Medulla oblongata (tissue), 1 donor: Measurements from ENCODE around the gene RANGAP1.

Experiments
- DNase-seq: peaks from one replicate; pipeline ENCODE4 v3.0.0-alpha.2; 2015; ENCODE audit errors: extremely low spot score

RANGAP1 gene

DNA sequence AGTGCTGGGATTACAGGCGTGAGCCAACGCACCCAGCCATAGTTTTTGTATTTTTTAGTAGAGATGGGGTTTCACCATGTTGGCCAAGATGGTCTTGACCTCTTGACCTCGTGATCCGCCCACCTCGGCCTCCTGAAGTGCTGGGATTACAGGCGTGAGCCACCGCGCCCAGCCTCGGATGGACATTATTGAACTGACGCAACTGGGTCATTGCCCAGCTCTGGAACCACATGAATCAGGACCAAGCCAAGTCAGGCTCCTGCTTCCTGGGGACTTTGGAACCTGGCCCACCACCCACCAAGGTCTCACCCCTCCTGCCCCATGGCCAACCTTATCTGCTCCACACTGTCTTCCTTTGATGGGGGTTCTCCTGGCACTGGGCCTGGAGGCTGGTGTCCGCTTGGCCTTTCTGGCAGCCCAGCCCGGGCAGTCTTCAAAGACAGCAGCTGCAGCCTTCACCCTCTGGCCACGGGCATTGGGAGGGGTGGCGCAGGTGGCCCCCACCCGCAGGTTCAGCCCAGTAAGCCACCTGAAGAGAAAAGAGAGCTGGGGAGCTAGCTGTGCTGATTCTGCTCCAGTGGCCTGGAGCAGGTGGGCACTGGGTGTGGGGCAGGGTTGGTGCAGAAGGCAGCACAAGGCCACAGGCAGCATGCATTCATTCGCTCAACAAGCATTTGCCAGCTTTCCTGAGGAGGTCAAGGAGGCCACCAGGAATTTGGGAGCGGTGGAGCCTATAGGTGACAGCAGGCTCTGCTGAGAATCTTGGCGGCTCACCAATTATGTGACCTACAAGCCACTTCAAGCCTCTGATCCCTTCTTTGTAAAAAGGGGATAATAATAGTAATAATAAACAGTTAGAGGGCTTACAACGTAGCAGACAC, 50.9 kb downstream of the RANGAP1 start:
- no peak for DNase-seq

DNA sequence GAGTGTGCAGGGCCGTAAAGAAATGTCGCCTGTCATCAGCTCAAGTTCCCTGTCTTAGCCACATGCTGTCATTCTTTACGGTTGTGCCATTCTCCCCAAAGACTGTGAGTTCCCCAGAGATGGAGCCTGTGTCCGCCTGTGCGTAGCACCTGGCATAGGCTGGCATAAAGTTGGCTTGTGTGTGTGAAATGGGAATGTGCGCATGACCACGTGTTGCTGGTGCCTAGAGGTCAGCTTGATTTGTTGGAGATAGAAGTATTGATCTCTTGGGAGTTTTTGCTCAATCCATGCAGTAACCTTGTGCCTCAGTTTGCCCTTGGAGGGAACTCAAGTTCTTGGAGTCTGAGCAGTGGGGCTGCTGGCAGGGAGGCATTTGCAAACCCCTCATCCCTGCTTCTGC, 54.6 kb downstream of the RANGAP1 start:
- DNase-seq = no peak

DNA sequence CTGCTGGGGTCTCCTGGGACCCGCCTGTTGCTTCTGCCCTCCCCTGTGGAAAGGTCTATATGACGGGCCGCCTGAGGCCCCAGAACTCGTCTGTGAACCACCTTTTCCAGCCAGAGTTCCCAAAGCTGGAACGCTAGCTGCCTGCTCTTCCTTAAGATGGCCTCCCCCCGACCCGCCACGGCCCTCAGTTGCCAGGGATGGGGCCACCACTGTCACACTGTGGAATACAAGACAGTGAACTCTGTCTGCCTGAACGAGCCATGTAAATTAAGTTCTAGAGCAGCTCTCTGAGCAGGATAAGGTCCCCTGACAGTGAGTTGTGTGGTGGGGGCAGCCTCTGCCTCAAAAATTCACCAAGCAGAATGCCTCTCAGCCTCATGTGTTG, 55.6 kb downstream of the RANGAP1 start:
- DNase-seq = no peak

DNA sequence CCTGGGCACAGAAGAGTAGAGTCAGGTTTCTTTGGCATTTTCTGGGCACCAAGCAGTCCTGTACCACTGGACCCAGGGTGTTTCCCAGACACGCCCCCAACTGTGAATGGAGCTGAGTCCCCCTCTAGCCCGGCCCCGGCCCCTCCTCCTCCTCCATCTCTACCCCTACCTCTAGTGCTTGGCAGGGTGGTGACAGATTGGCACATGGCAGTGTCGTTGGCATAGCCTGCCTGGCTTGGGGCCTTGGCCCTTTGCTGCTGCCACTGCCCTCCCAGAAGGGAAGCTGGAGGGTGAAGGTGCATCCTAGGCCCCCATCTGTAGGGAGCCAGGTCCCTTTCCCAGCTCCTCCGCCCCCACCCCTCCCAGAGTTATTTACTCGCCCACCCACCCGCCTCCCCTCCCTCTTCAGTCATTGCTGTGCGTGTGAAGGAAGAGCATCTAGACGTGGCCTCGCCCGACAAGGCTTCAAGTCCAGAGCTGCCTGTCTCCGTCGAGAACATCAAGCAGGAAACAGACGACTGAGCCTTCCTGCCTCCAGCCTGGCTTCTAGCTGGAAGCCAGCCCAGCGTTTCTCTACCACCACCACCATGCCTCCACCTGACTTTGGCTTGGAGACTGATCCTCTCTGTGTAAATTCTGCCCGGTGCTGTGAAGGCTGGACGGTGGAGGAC, 56.1 kb downstream of the RANGAP1 start:
- DNase-seq = no peak

DNA sequence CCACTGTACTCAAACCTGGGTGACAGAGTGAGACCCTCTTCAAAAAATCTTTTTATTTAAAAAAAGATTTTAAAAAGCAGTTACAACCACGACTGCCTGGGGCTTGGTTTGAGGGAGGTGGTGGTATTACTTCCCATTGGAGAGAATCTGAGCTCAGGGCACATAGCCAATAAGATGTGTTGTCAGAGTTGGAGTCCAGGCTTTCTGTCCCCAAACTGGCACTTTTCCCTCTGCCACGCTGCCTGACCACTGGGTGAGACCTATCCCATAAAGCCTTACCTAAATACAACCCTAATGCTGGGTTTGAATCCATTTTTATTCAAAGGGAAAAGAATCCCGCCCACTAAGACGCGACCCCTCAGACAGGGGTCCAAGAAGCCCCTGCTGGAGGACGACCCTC, 56.8 kb downstream of the RANGAP1 start:
- no peak for DNase-seq

DNA sequence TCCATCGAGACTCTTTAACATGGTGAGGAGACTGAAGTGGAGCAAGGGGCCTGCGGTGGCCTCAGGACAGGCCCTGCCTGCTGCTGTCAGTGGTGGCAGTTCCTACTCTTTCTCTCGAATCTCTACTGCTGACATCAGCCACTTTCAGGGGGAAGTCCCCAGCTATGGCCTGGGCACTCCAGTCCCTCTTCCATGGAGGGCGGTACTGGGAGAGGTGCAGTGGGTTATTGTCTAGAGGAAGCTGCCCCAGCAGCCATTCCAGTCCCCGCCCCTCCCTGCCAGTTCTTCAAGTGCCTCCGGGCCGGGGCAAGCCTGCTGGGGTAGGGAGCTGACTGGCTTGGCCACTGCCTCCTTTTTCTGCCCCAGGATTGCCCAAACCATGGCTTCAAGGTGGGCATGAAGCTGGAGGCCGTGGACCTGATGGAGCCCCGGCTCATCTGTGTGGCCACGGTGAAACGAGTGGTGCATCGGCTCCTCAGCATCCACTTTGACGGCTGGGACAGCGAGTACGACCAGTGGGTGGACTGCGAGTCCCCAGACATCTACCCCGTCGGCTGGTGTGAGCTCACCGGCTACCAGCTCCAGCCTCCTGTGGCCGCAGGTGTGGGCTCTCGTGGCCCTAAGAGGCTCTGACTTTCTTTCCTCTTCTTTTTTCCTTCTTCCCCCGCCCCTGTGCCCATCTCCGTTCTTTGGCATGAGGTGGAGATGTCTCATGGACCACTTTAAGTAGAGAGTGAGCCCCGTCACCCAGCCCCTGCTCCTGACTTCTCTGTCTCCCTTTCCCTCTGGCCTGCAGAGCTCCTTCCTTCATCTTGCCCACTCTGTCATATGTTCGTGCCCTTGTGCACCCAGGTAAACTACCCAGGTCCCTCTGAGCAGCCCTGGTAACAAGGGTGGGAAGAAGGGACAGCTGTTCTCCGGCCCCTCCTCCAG, 59.0 kb downstream of the RANGAP1 start:
- DNase-seq = peak; percentile 66

DNA sequence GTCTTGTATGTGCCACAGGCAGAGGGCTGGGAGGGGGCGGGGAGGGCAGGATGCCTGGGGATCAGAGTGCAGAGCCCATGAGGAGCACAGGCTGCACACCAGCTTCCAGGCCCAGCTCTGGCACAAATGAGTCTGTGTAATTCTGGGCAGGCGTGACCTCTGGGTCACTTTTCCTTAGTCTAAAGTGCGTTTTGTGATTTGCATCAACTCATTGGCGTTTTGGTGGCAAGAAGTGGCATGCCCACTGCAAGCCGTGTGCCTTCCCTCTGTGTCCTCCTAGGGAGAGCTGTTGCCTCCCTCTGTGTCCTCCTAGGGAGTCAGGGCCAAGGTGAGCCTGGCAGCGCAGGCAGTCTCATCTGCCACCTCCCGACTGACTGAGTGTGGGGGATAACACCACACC, 62.5 kb downstream of the RANGAP1 start:
- DNase-seq = no peak

DNA sequence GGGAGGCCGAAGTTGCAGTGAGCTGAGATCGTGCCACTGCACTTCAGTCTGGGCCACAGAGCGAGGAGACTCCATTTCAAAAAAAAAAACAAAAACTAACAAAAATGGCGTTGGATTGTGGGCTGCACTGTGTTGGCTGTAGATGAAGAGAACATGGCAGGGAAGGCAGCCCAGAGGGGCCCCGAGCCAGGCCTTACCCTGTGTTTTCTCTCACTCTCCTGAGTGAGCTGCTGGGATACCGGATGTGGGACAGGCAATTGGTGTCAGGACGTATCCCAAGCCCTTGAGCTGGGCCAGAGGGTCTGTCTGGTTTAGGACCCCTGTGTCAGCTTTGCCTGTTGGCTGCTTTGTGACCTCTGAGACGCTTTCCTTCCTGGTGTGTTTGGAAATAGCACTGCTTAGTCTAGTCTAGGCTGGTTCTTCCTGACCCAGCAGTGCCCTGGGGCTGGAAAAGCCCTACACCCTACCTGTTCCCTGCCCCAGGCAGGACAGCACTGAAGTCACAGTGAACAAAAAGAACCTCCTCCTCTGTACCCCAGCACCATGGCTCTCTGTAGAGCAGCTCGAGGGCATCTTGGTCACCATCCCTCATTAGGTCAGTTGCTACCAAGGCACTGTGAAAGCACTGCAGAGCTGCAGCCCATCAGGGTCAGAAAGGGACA, 63.0 kb downstream of the RANGAP1 start:
- no peak for DNase-seq

DNA sequence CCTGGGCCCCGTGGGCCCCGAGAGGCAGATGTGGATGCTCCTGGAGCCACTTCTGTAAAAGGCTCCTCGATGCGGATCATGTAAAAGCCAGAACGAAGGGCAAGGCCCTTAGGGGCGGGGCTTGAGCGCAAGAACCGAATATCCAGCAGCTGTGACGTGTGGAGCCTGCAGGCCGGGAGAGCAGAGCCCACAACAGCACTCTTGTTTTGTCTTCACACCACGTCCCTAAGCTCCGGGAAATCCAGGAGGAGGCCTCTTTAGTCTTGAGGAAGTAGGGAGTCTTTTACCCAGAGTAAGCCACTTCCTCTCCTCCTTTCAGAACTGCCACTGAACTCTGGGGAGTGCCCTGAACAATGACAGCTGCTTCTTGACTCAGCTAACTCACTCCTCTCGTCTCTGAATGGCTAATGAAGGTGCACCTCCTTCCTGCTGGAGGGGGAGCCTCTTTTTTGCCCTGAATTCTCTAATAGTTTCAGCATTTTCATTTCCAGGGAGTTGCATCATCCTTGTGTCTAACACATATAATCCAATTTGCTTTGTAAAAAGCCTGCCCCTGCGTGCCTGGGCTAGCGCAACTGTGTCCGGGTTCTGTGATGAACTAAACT, 68.3 kb downstream of the RANGAP1 start:
- DNase-seq = peak; percentile 76

DNA sequence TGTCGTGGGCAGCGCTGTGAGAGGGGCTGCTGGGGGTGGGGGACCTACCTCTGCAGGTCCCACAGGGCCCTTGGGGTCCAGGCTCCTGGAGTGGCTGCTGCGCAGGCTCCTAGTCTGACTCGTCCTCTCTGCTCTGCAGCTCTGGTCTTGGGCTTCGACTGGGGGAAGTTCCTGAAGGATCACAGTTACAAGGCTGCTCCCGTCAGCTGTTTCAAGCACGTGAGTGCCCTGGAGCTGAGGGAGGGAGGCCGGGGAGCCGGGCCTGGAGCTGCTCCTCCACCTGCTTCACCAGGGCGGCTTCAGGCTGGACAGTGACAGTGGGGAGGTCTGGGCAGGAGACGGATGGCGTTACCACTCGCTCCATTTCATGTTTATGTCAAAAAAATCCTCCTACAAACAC, 69.0 kb downstream of the RANGAP1 start:
- no peak for DNase-seq

DNA sequence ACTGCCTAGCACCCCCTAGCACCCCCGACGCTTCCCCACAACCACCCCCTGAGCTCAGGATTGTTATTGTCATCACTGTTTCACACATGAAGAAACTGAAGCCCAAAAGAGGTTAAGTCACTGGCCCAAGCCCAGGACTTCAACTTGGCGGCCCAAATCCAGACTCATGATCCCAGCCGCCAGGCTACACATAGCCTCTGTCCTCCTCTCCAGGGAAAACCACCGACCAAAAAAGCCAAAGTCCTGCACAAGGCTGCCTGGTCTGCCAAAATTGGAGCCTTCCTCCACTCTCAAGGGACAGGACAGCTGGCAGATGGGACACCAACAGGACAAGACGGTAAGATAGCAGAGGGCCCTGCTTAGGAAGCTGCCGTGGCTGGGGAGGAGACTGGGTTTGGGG, 70.1 kb downstream of the RANGAP1 start:
- DNase-seq = no peak

DNA sequence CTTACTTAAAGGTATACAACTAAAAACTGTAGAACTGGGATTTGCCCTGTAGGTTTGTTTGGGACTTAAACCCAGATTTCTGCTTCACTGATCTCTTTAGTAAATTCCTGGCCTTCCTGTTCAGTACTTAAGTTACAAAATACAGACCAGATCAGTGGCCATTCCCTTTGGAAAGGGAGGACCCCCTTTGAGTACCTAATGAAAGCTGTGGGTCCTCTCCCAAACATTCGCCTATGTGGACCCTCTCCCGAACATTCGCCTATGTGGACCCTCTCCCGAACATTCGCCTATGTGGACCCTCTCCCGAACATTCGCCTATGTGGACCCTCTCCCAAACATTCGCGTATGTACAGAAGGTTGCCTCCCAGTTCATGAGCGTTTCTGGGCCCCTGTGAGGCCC, 70.6 kb downstream of the RANGAP1 start:
- no peak for DNase-seq

DNA sequence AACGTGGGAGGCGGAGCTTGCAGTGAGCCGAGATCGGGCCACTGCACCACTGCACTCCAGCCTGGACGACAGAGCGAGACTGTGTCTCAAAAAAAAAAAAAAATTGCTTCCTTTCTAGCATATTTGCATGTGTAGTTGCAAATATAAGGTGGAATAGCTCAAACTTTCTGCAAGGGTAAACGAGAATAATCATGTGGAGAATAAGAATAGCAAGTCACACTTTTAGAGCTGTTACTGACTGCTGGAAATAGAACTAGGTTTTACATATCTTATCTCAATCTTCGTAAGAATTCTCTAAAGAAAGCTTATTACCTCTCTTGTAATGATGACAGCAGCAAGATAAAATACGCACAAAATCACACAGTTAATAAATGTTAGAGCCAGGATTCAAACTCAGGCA, 79.3 kb downstream of the RANGAP1 start:
- no peak for DNase-seq

DNA sequence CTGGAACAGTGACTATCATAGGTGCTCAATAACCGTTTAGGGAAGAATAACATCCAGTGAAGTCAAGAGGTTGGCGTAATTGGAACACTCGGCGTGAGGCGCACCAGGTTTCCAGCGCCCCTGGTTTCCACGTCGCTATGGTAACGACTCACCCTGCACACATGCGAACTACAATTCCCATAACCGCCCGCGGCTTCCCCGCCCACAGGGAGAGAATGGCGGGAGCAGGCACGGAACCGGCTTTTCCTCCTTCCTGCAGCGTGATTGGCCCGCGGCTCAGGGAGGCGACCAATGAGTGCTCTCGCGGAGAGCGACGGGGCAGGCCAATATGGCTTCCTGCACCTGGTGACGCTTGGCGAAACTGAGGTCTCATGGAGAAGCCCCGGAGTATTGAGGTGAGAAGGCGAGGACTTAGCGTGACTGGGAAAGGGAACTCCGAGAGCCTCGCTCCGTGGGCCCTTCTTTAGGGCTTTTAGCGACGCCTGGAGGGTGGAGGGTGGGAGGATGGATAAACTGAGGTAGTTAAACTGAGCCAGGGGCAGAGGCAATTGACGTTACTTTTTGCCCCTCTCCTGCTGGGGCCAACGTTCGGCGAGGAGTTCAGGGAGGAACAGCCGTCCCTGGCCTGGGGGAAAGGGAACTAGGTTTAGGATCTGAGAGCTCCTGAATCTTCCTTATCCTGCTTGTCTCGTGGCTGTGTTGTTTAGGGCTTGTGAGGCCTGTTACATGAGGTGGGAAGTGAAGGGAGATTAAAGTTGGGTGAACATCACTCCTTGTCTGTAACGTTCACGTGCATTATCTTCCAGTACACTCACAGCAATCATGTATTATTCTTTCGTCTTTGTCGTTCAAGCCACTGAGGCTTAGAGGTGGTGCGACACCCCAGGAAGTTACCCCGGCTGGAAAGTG, 80.7 kb downstream of the RANGAP1 start, which contains the start of gene L3MBTL2:
Gene L3MBTL2, plus strand, starts transcription at position 321 of the 909 bp plus-strand sequence. Its CDS starts 51 bp downstream, at position 372.
- peak; percentile 99 for DNase-seq

DNA sequence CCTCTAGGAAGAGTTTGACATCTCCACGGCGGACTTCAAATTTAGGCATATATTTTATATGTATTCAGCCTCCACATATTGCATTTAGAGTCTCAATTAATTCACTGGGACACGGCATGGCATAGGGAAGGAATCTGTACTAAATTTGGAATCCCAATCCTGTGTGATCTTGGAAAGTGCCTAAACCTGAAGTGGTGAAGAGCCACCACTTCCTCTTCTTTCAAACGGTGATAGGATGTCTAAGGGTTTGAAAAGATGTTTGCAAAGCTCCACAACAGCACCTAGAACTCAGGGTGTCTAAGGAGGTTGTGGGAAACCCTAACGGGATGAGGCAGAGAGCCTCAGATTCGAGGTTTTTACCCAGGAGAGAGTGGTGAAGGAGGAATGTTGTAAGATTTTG, 81.9 kb downstream of the RANGAP1 start:
- DNase-seq = no peak

DNA sequence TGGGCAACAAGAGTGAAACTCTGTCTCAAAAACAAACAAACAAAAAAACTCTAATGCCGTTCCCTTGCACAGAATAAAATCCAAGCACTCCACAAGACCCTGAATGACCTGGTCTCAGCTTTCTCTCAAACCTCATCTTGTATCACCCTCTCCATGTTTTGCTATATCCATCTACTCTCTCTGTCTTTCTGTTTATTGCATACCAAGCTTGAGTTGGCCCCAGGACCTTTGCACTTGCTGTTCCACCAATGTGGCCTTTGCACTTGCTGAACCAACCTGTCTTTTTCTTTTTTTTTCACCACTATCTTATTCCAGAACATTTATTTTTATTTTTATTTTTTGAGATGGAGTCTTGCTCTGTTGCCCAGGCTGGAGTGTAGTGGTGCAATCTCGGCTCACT, 82.9 kb downstream of the RANGAP1 start:
- DNase-seq = no peak

DNA sequence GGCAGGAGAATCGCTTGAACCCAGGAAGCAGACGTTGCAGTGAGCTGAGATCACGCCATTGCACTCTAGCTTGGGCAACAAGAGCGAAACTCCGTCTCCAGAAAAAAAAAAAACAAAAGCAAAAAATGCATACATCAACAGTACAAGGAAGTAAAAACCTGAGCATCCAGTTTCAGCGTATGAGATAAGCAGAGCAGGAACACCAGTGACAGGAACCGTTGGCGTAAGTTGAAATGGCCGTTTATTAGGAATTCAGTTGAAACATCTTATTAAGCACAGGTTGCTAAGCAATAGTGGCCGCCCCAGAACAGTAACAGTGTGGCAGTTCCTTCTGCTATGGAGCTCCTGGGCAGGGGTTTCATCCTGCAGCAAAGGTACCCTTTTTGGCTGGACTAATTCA, 84.8 kb downstream of the RANGAP1 start:
- DNase-seq = no peak

DNA sequence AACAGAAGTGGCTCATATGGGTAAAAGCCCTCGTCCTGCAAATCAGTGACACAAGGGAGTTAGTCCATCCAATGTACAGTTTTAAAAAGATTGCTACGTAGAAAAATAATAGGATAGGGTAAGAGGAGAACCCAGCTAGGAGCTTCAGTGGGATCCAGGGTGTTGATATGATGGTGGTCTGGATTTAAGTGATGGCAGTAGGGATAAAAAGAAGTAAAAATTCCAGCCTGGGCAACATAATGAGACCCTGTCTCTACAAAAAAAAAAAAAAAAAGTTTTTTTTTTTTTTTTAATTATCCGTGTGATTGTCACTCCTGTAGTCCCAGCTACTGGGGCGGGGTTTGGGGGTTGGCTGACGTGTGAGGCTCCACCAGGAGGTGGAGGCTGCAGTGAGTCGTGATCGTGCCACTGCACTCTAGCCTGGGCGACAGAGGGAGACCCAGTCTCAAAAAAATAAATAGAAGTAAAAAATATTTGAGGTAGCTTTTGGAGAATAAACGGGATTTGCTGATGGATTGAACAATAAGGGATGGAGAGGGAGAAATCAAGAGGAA, 87.9 kb downstream of the RANGAP1 start:
- DNase-seq = no peak

DNA sequence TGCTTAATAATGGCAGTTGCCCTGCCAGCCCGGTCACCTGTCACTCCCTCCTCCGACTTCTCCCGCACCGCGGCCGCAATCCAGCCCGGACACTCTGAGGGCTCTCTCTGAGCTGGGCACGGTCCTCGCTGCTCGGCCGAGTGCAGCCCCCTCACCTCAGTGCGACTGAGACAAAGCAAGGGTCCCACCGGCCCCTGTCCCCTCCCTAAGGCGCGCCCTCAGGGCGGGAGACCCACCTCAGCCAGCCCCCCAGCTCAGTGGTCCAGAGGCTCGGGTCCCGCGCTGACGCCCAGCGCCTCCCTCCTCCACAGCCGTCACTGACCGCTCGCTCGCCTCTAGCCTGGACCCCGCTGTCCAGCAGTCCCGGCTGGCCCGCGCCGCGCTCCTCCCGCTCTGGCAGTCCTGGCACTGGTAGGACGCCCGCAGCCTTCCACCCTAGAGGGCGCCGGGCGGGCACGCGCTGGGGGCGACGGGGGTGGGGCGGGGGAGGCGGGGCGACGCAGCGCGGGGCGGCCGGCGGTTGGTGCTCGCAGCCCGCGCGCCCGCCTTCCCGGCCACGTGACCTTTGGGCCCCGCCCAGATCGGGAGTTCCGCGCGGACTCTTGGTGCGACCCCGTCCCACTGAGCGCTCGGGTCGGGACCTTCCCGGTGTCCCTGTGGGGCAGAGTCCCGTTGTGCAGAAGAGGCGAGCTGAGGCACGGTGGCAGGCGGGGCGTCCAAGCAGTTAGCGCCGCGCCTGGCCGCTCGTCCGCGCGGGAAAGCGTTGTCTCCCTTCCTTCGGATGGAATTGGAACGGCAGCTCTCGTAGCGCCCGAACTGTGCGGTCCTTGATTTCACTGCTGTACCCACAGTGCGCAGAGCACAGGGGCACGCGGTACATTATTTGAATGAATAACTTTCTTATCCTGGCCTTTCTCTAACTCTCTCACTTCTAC, 88.7 kb downstream of the RANGAP1 start:
- peak; percentile 87 for DNase-seq
